H1 (cell line): Measurements from ENCODE around the gene TOP2A. TPM values are rescaled to one million over a fixed set of nuclear protein-coding genes. Genes with fewer than 3 reads are reported as not detected.

Source experiments
- CTCF ChIA-PET: fragments of 300-600 bp; sonication (Branson Sonifier 250); formaldehyde crosslinking; loops from one replicate; lab custom pipeline; 2021; ENCODE audit not compliant: partially characterized antibody; lab: Charles Lee
- POLR2A ChIA-PET: fragments of 300-600 bp; sonication (Branson Sonifier 250); formaldehyde crosslinking; loops from one replicate; lab custom pipeline; 2021; ENCODE audit warnings: inconsistent platforms; ENCODE audit not compliant: partially characterized antibody; lab: Charles Lee
- DNase-seq, 2 experiments: peaks; one replicate each; pipeline versions ENCODE4 v3.0.0 to v3.0.0-alpha.2; 2010 to 2022; ENCODE audit warnings: low spot score in 2 of 2, low read depth in 1 of 2, mixed read lengths in 1 of 2
- FAIRE-seq: peaks from 2 replicates; lab custom pipeline; 2011; peaks lifted over from hg19 to GRCh38; lab: Jason Lieb, UNC
- H2AFZ ChIP-seq: 2 replicates; pipeline ENCODE4 v1.8.1; 2012; ENCODE audit warnings: low read length, inconsistent platforms
- H2AK5ac ChIP-seq: 2 replicates; pipeline ENCODE4 v1.6.1; 2013; ENCODE audit warnings: low read depth, low read length
- H2BK120ac ChIP-seq: replicated peaks from 2 replicates; pipeline ENCODE3; 2013; ENCODE audit warnings: low read depth, low read length, inconsistent platforms
- H2BK12ac ChIP-seq: 2 replicates; pipeline ENCODE4 v1.6.1; 2013; ENCODE audit warnings: low read depth, low read length
- H2BK15ac ChIP-seq: 2 replicates; pipeline ENCODE4 v1.6.1; 2013; ENCODE audit warnings: low read length
- H2BK20ac ChIP-seq: 2 replicates; pipeline ENCODE4 v1.6.1; 2013; ENCODE audit warnings: low read length
- H2BK5ac ChIP-seq: 2 replicates; pipeline ENCODE4 v1.6.1; 2013; ENCODE audit warnings: low read depth, low read length
- H3K14ac ChIP-seq: 2 replicates; pipeline ENCODE4 v1.6.1; 2013; ENCODE audit warnings: inconsistent platforms; ENCODE audit not compliant: insufficient read length
- H3K18ac ChIP-seq: 2 replicates; pipeline ENCODE4 v1.6.1; 2013; ENCODE audit warnings: low read length; ENCODE audit errors: extremely low read depth
- H3K23ac ChIP-seq: 2 replicates; pipeline ENCODE4 v1.6.1; 2013; ENCODE audit warnings: inconsistent platforms; ENCODE audit not compliant: insufficient read length
- H3K23me2 ChIP-seq: 2 replicates; pipeline ENCODE4 v1.6.1; 2013; ENCODE audit warnings: low read depth, low read length
- H3K27ac ChIP-seq: 2 replicates; pipeline ENCODE4 v1.6.1; 2011; ENCODE audit warnings: low read depth, low read length, inconsistent platforms
- H3K27me3 ChIP-seq, 4 experiments: replicated peaks in 1 of 4; 1 replicate in 1 of 4; 2 replicates in 3 of 4; pipeline versions ENCODE4 v1.6.1 to v1.8.1; 2011 to 2013; ENCODE audit warnings: low read length in 3 of 4, mild to moderate bottlenecking in 3 of 4, inconsistent platforms in 2 of 4, mixed read lengths in 2 of 4, moderate library complexity in 1 of 4; ENCODE audit not compliant: control insufficient read depth in 3 of 4, insufficient read depth in 3 of 4; ENCODE audit errors: extremely low read depth in 1 of 4
- H3K36me3 ChIP-seq, 4 experiments: 2 replicates each; pipeline versions ENCODE4 v1.6.1 to v1.8.1; 2011 to 2013; ENCODE audit warnings: mild to moderate bottlenecking in 4 of 4, low read length in 3 of 4, moderate library complexity in 2 of 4, control low read depth in 1 of 4, inconsistent platforms in 1 of 4; ENCODE audit not compliant: insufficient read depth in 4 of 4, control insufficient read depth in 2 of 4
- H3K4ac ChIP-seq: replicated peaks from 2 replicates; pipeline ENCODE3; 2013; ENCODE audit warnings: low read length, low read depth, mixed read lengths, inconsistent platforms; ENCODE audit not compliant: insufficient read length
- H3K4me1 ChIP-seq, 4 experiments: replicated peaks in 1 of 4; 1 replicate in 1 of 4; 2 replicates in 3 of 4; pipeline versions ENCODE4 v1.6.1 to v1.8.1; 2011 to 2013; ENCODE audit warnings: low read length in 3 of 4, inconsistent platforms in 2 of 4, mixed read lengths in 1 of 4; ENCODE audit not compliant: insufficient read depth in 4 of 4, control insufficient read depth in 3 of 4
- H3K4me2 ChIP-seq, 2 experiments: 2 replicates each; pipeline versions ENCODE4 v1.6.1 to v1.8.1; 2011 to 2013; ENCODE audit warnings: low read depth in 2 of 2, low read length in 2 of 2, control low read depth in 1 of 2, inconsistent platforms in 1 of 2, mild to moderate bottlenecking in 1 of 2; ENCODE audit not compliant: insufficient read depth in 1 of 2
- H3K4me3 ChIP-seq, 4 experiments: fragments of 200-600, 300-600 bp in 1 of 4; sonication (generic), shearing (Covaris generic), sonication (Bioruptor Twin) in 1 of 4; 2 replicates each; pipeline versions ENCODE4 v1.5.1 to v1.8.1; 2011 to 2016; ENCODE audit warnings: low read length in 4 of 4, low read depth in 3 of 4, control low read depth in 2 of 4, inconsistent platforms in 2 of 4, mild to moderate bottlenecking in 2 of 4, mixed read lengths in 1 of 4, moderate library complexity in 1 of 4; ENCODE audit not compliant: insufficient read depth in 2 of 4; ENCODE audit errors: extremely low read depth in 1 of 4
- H3K56ac ChIP-seq: replicated peaks from 2 replicates; pipeline ENCODE3; 2013; ENCODE audit warnings: low read depth, mild to moderate bottlenecking, mixed read lengths, low read length, inconsistent platforms; ENCODE audit not compliant: insufficient read length
- H3K79me1 ChIP-seq: 2 replicates; pipeline ENCODE4 v1.6.1; 2013; ENCODE audit warnings: low read depth, low read length, control low read depth
- H3K79me2 ChIP-seq, 2 experiments: 2 replicates each; pipeline versions ENCODE4 v1.6.1 to v1.8.1; 2012 to 2013; ENCODE audit warnings: low read length in 2 of 2, mild to moderate bottlenecking in 2 of 2, inconsistent platforms in 1 of 2; ENCODE audit not compliant: insufficient read depth in 2 of 2, control insufficient read depth in 1 of 2
- H3K9ac ChIP-seq, 4 experiments: replicated peaks in 1 of 4; 1 replicate in 1 of 4; 2 replicates in 3 of 4; pipeline versions ENCODE4 v1.6.1 to v1.8.1; 2011 to 2013; ENCODE audit warnings: low read depth in 3 of 4, low read length in 3 of 4, control low read depth in 2 of 4, mild to moderate bottlenecking in 2 of 4, moderate library complexity in 2 of 4, inconsistent platforms in 1 of 4; ENCODE audit errors: extremely low read depth in 1 of 4
- H3K9me3 ChIP-seq, 2 experiments: 2 replicates each; pipeline versions ENCODE4 v1.6.1 to v1.8.1; 2012 to 2013; ENCODE audit warnings: mild to moderate bottlenecking in 2 of 2, moderate library complexity in 2 of 2, control low read depth in 1 of 2, inconsistent platforms in 1 of 2, low read depth in 1 of 2, low read length in 1 of 2, mixed read lengths in 1 of 2; ENCODE audit not compliant: insufficient read depth in 2 of 2
- H4K20me1 ChIP-seq, 2 experiments: replicated peaks in 1 of 2; 2 replicates each; pipeline versions ENCODE3 to v1.8.1; 2011 to 2013; ENCODE audit warnings: inconsistent platforms in 2 of 2, low read length in 2 of 2, mild to moderate bottlenecking in 1 of 2; ENCODE audit not compliant: insufficient read depth in 2 of 2, control insufficient read depth in 1 of 2
- H4K5ac ChIP-seq: 2 replicates; pipeline ENCODE4 v1.6.1; 2013; ENCODE audit warnings: low read length, low read depth, mixed read lengths, inconsistent platforms; ENCODE audit not compliant: insufficient read length
- H4K8ac ChIP-seq: 2 replicates; pipeline ENCODE4 v1.8.0; 2013; ENCODE audit warnings: mild to moderate bottlenecking, moderate library complexity, low read length, inconsistent platforms; ENCODE audit not compliant: insufficient read depth; ENCODE audit errors: extremely low read depth
- H4K91ac ChIP-seq: replicated peaks from 2 replicates; pipeline ENCODE3; 2013; ENCODE audit warnings: low read length, mixed read lengths, inconsistent platforms; ENCODE audit not compliant: insufficient read length
- CEBPB ChIP-seq: IDR thresholded peaks from 2 replicates; pipeline ENCODE4 v1.6.1; 2012; ENCODE audit warnings: low read depth, low read length
- RXRA ChIP-seq: IDR thresholded peaks from 2 replicates; pipeline ENCODE4 v1.6.1; 2011; ENCODE audit warnings: low read depth, mild to moderate bottlenecking, low read length, moderate library complexity; ENCODE audit not compliant: insufficient read depth
- WGBS, 2 experiments: shearing (Covaris generic) in 1 of 2; methylation state at CpG; one replicate each; pipeline versions ENCODE4 v1.1.6 to v1.1.7; 2013 to 2015; ENCODE audit warnings: low lambda C conversion rate in 2 of 2, mixed read lengths in 2 of 2, inconsistent platforms in 1 of 2, low coverage in 1 of 2, missing lambda C conversion rate in 1 of 2; ENCODE audit not compliant: insufficient replicate concordance in 2 of 2, insufficient coverage in 1 of 2, insufficient read length in 1 of 2; ENCODE audit errors: extremely low coverage in 1 of 2, missing lambda C conversion rate in 1 of 2; 5-methylcytosine and 5-hydroxymethylcytosine counted together
- polyA plus RNA-seq, 7 experiments: library from polyadenylated mRNA; depleted of rRNA in 3 of 7; stranded (reverse) in 5 of 7; unstranded in 2 of 7; fragments of >200 nt in 5 of 7; fragments of 200-250 nt in 2 of 7; gene quantifications; 1 replicate in 5 of 7; 2 replicates in 1 of 7; 4 replicates in 1 of 7; pipeline versions ENCODE4 v1.2.1 to v1.2.3, GENCODE V29; 2011 to 2013; ENCODE audit warnings: missing spikeins in 2 of 7, mixed read lengths in 2 of 7
- total RNA-seq: library from RNA; stranded (reverse); fragmentation: NEBNext Ultra II Directional; extraction: Animal tissue kit (Norgen Biotek cat#: 25700); gene quantifications from 2 replicates; pipeline ENCODE4 v1.2.1, GENCODE V29; 2021

The TOP2A gene
- total and polyA plus RNA-seq, 2 of the 8 experiments (the other 6 are each of a cell fraction or from before 2014, with no cell fraction given) = 83.1 to 291 TPM

GRCh38 chr17:40456396-40456951 lies 38.8 kb upstream of the TOP2A start:
- 99% methylated on average over 11 of the region's 16 CpGs; no CpG with 5 or more reads in 1 of the 2 experiments for WGBS, 2 experiments

More at GRCh38 chr17:40456396-40456951, 38.8 kb upstream of the TOP2A start:
- Histone ChIP-seq H2BK15ac (no peak overlapping the region), H3K27ac (no peak overlapping the region), H3K18ac (no peak overlapping the region), H3K23me2 (no peaks in the 10 kb centered on the region; the same call in 1 of the 2 replicates), H2BK12ac (no peak overlapping the region), H3K4ac (no peak overlapping the region), H3K9me3 (no peaks in the 10 kb centered on the region), H3K27me3 (no peaks in the 10 kb centered on the region), H2BK5ac (no peak overlapping the region), H3K9ac (no peak overlapping the region), H3K79me1 (no peaks in the 10 kb centered on the region), H3K4me1 (peaks cover 0 to 13% (median 7%) of the 10 kb centered on the region in 4 experiments; a peak in 6 of 7 replicates), H2AK5ac (no peak overlapping the region), H3K14ac (no peak overlapping the region), H4K91ac (no peak overlapping the region), H3K36me3 (peaks cover 6 to 26% (median 10%) of the 10 kb centered on the region in 4 experiments; a peak in 7 of 8 replicates), H3K4me3 (no peak overlapping the region), H4K8ac (no peak overlapping the region), H3K56ac (no peak overlapping the region), H2AFZ (no peak overlapping the region), H2BK120ac (no peak overlapping the region), H4K5ac (no peak overlapping the region), H3K23ac (no peak overlapping the region), H3K79me2 (peaks cover 0 to 1% of the 10 kb centered on the region in 2 experiments; a peak in 1 of 4 replicates), H2BK20ac (no peak overlapping the region), H3K4me2 (no peak overlapping the region), H4K20me1 (no peaks in the 10 kb centered on the region)
- CTCF ChIA-PET = interaction anchor here (1.0 to 34.1 kb wide), 8 partner anchors 7 to 104 kb away, joined by 3 to 739 read pairs (median 8); partner anchors contain the start of gene IGFBP4
- no peak for DNase-seq
- FAIRE-seq = no peak
- POLR2A ChIA-PET = interaction anchor here (0.6 to 2.2 kb wide), 8 partner anchors 8 to 163 kb away, joined by 3 to 8 read pairs (median 4); partner anchors contain the start of gene IGFBP4
- TF ChIP-seq RXRA (no peak), CEBPB (no peak)
